ENCODE data around the gene IGSF21.
"Not testable (repeated sequence)": the region's sequence is repeated elsewhere in the genome, so short reads cannot be mapped to it uniquely, and the experiment has no call there.

The IGSF21 gene

GRCh38 chr1:18340158-18340764 is 232.7 kb downstream of the IGSF21 start:
- no peak for DNase-seq

- no peak for DNase-seq
These were observed 233.2 kb downstream of the IGSF21 start for GRCh38 chr1:18340787-18341186.

GRCh38 chr1:18341291-18342069 is 233.9 kb downstream of the IGSF21 start:
- no peak for DNase-seq

GRCh38 chr1:18342744-18343143 is 235.1 kb downstream of the IGSF21 start:
- no peak for DNase-seq

- no peak for DNase-seq
These were observed 236.0 kb downstream of the IGSF21 start for GRCh38 chr1:18343581-18343980.

GRCh38 chr1:18344755-18345154 is 237.2 kb downstream of the IGSF21 start:
- no peak for DNase-seq

GRCh38 chr1:18347559-18347958 is 240.0 kb downstream of the IGSF21 start:
- no peak for DNase-seq

- no peak for DNase-seq
These were observed 240.8 kb downstream of the IGSF21 start for GRCh38 chr1:18348354-18348753.

- no peak for DNase-seq
These were observed 243.1 kb downstream of the IGSF21 start for GRCh38 chr1:18350747-18351146.

GRCh38 chr1:18351735-18352134 is 244.1 kb downstream of the IGSF21 start:
- no peak for DNase-seq

GRCh38 chr1:18352636-18353265 is 245.2 kb downstream of the IGSF21 start:
- no peak for DNase-seq

GRCh38 chr1:18353528-18353927 is 245.9 kb downstream of the IGSF21 start:
- no peak for DNase-seq

- no peak for DNase-seq
These were observed 246.4 kb downstream of the IGSF21 start for GRCh38 chr1:18353992-18354391.

GRCh38 chr1:18354612-18355011 is 247.0 kb downstream of the IGSF21 start:
- no peak for DNase-seq

GRCh38 chr1:18357622-18358230 is 250.1 kb downstream of the IGSF21 start:
- DNase-seq, result no peak

GRCh38 chr1:18358600-18358999 is 251.0 kb downstream of the IGSF21 start:
- DNase-seq, result no peak

- DNase-seq, result no peak
These were observed 252.7 kb downstream of the IGSF21 start for GRCh38 chr1:18360251-18360650.

GRCh38 chr1:18362150-18362549 is 254.6 kb downstream of the IGSF21 start:
- DNase-seq, result no peak

- DNase-seq, result no peak
These were observed 255.8 kb downstream of the IGSF21 start for GRCh38 chr1:18363436-18363835.

- no peak for DNase-seq
These were observed 257.6 kb downstream of the IGSF21 start for GRCh38 chr1:18365099-18365705.

GRCh38 chr1:18372505-18372904 is 264.9 kb downstream of the IGSF21 start:
- not testable (repeated sequence) for DNase-seq

- DNase-seq, result no peak
These were observed 265.6 kb downstream of the IGSF21 start for GRCh38 chr1:18373151-18373550.

- DNase-seq, result peak; percentile 14
These were observed 266.4 kb downstream of the IGSF21 start for GRCh38 chr1:18373882-18374493.
